DMS114 treated with DMSO at 0.1 percent for 48 hours (cell line): Measurements from ENCODE around the gene PSMD11.
"Not testable (repeated sequence)": the region's sequence is repeated elsewhere in the genome, so short reads cannot be mapped to it uniquely, and the experiment has no call there.

Experiments
- DNase-seq: peaks from one replicate; lab custom pipeline; 2025; ENCODE audit not compliant: unreplicated experiment; lab: John Stamatoyannopoulos, UW

The PSMD11 gene

DNA sequence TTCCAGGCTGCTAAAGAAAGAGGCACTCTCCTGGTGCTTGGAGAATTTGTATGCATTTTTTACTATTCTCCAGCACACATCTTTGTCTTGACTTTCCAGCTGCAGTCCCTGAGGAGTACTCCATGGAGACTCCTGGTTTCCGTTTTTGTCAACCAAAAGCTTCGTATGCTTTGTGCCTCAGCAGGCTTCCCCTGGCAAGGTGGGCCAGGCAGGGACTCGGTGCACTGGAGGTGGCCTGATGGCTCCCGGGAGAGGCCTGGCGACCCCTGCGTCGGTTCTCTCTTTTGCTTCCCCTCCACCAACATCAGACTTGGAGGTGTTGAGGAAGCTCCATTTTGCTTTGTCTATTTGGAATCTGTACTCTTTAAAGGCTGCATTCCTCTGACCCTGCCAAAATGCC, 66.2 kb downstream of the PSMD11 start:
- DNase-seq = no peak

- DNase-seq = no peak
These were observed 68.0 kb downstream of the PSMD11 start for GRCh38 chr17:32512328-32512727.

DNA sequence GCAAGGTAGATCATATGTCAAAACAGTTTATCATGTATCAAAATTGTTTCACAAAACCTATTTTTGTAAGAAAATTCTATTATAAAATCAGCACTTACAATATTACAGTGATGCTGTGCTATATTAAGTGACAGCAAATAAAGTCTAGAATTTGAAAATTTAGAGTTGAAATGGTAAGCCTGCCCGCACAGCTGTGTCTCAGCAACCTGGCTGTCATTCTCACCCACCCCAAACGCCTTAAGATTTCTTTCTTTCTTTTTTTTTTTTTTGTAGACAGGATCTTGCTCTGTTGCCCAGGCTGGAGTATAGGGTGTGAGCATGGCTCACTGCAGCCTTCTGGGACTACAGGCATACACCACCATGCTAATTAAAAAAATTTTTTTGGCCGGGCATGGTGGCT, 69.3 kb downstream of the PSMD11 start:
- DNase-seq = no peak

DNA sequence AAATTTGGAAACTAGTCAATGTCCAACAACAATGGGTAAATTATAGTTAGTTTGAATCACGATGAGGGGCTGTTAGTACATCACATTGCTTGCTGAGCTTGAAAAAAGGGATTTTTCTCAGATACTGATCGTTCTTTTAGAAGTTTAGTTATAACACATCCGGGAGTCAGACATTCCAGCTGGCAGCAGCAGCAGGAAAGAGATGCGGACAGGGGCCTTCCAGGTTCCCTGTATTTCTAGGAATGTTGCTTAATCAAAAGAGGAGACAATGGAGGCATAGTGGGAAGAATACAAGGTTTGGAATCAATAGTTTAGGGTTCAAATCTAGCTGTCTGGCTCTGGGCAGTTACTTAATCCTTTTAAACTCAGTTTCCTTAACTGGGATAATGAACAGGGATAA, 70.3 kb downstream of the PSMD11 start:
- no peak for DNase-seq

- no peak for DNase-seq
These were observed 71.5 kb downstream of the PSMD11 start for GRCh38 chr17:32515677-32516383.

DNA sequence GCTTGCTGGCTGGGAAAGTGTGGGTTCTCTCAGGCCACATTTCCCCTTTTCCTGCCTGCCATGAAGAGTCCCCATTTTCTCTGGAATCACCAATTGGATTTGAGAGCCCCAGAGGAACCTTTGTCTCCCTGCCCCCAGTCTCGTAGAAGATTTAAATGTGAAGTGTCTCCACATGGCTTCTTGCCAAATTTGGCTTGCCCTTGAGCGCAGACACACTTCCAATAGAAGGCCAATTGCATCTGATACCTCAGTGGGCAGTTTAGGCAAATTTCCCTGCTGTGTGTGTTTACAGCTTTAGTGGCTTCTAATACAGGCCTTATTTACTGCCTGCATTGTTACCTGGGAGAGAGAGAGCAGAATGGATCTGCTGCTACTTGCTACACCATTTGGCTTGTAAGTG, 72.1 kb downstream of the PSMD11 start:
- no peak for DNase-seq

- no peak for DNase-seq
These were observed 72.8 kb downstream of the PSMD11 start for GRCh38 chr17:32516940-32517701.

DNA sequence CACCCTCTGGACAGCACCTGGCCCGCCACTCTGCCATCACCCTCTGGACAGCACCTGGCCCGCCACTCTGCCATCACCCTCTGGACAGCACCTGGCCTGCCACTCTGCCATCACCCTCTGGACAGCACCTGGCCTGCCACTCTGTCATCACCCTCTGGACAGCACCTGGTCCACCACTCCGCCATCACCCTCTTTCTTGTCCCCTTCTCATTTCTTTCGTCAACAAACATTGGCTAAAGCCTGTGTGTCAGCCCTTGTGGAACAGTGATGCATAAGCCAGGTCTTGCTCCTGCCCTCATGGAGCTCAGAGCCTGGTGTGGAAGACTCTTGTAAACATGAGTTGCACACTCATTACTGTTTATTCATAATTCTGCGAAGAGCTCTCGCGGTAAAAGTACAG, 73.7 kb downstream of the PSMD11 start:
- no peak for DNase-seq

DNA sequence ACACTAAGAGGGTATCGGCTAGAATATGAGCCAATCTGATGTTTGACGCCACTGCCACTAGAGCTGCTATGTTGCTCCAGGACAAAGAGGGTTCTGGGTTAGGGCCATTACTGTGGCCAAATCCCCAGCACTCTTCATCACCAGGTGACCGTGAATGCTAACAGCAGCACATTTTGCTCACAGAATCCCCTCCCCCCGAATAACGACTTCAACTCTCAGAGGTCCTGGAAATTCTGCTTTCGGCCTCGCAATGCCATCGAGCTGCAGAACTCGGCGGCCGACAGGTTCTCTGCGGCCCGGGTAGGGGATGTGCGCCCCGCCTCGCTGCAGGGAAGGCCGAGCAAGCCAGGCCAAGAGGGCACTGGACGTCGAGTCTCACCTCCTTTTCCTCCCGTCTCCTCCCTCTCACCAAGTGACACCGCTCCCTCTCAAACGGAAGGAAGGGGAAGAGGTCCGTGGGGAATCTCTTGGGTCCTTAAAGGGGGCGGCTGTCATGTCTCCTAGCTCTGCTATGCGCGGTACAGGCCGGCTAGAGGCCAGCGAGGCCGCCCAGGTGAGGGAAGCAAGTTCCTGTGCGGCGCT, 74.4 kb downstream of the PSMD11 start:
- no peak for DNase-seq

DNA sequence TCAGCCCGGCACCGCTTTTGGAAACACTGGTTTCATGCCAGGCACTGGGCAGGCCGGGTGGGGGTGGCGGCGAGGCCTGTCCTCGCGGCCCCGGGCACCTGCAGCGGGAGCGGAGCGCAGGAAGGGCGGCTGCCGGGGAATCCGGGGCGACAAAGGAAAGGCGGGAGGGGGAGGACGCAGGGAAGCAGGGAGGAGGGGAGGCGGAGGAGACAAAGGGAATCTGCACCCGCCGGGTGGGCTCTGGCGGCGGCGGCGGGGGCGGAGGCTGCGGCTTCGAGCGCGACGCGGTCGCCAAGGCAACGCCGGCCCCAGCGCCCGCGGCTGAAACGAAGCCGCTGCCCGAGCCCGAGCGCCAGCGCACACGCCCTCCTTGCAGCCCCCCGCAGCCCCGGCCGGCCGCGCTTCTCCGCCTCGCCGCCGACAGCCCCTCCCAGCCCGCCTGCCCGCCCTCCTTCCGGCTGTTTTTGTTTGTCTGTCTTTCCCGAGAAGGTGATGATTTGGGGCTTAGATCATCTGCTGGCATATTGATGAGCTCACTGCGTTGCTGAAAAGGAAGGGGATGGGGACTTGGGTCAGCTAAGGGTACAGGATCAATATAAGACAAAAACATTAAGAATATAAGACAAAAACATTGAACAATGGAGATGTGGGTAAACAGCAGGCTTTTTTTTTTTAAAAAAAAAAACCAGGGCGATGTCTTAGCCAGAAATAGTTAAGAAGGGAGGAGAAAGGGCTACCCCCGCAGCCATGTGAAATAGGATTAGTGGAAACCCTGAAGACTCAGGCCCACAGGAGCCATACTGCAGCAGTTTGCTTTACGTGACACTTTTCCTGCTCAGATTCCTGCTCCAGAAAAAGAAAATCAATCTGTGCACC, 75.2 kb downstream of the PSMD11 start:
- no peak for DNase-seq

GRCh38 chr17:32520104-32520701, 75.9 kb downstream of the PSMD11 start:
- no peak for DNase-seq

- DNase-seq = no peak
These were observed 76.6 kb downstream of the PSMD11 start for GRCh38 chr17:32520737-32521404.

GRCh38 chr17:32523017-32523680, 78.8 kb downstream of the PSMD11 start:
- no peak for DNase-seq

- no peak for DNase-seq
These were observed 79.7 kb downstream of the PSMD11 start for GRCh38 chr17:32523827-32524552.

DNA sequence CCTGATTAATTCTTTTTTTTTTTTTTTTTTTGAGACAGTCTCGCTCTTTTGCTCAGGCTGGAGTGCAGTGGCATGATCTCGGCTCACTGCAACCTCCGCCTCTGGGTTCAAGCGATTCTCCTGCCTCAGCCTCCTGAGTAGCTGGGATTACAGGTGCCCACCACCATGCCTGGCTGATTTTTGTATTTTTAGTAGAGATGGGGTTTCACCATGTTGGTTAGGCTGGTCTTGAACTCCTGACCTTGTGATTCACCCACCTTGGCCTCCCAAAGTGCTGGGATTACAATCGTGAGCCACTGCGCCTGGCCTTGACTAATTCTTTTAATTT, 80.2 kb downstream of the PSMD11 start:
- not testable (repeated sequence) for DNase-seq

DNA sequence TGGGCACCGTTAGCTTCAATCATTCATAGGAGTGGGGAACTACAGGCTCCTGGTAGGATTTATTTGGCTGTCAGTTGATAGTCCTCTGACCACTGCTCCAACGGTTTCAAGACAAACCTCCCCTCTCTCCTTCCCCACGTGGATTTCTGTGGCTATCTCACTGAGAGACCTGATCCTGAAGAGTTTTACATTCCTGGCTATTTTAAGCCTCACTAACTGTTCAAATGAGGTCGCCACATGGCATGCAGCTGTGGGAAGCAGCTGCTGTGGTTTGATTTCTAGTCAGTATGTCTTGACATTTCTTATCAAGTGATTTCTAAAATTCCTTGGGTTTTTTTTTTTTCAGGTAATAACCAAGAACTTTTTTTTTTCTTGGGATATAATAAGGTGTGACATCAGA, 80.8 kb downstream of the PSMD11 start:
- DNase-seq = no peak

GRCh38 chr17:32527146-32527545, 82.8 kb downstream of the PSMD11 start:
- DNase-seq = no peak

DNA sequence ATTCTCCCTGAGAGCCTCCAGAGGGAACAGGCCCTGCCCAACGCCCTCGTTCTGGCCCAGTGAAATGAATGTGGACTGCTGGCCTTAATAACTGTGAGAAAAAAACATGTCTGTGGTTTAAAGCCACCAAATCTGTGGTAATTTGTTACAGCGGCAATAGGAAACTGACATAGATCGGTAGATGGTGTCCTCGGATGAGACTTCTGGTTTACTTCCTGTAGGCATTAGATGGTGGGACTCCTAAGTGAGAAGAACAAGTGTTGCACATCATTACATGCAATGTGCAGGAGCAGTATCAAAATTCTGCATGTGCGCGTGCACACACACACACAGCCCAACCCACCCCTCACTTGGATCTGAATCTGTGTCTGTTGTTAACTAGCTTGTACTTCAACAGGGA, 84.5 kb downstream of the PSMD11 start:
- DNase-seq = no peak

GRCh38 chr17:32529604-32530003, 85.3 kb downstream of the PSMD11 start:
- no peak for DNase-seq
